ENCODE measurements around the gene SNAPC1. TPM values are rescaled to one million over a fixed set of nuclear protein-coding genes. Genes with fewer than 3 reads are reported as not detected.

The SNAPC1 gene
- total RNA-seq, 1 donor from 2014 or later, result 7.9 TPM

- H3K27ac Mint-ChIP-seq (ENCODE audit: unreplicated experiment), result peak overlapping the region; percentile 78
- peaks cover 74% of the 10 kb centered on the region for H3K36me3 Mint-ChIP-seq (ENCODE audit: low read depth)
- TF ChIP-seq CTCF (IDR thresholded peaks at IDR 0.05), result peak; percentile 81
- H3K4me3 Mint-ChIP-seq (ENCODE audit: unreplicated experiment), result no peak overlapping the region
- DNase-seq (ENCODE audit: low spot score), result no peak
- no peaks in the 10 kb centered on the region for H3K27me3 Mint-ChIP-seq (ENCODE audit: low read depth)
- no peaks in the 10 kb centered on the region for H3K9me3 Mint-ChIP-seq (ENCODE audit: low read depth)
- H3K4me1 Mint-ChIP-seq (ENCODE audit: low read depth), result peaks cover 63% of the 10 kb centered on the region
Measured at GRCh38 chr14:61730756-61731373, 31.4 kb upstream of the SNAPC1 start.

DNA sequence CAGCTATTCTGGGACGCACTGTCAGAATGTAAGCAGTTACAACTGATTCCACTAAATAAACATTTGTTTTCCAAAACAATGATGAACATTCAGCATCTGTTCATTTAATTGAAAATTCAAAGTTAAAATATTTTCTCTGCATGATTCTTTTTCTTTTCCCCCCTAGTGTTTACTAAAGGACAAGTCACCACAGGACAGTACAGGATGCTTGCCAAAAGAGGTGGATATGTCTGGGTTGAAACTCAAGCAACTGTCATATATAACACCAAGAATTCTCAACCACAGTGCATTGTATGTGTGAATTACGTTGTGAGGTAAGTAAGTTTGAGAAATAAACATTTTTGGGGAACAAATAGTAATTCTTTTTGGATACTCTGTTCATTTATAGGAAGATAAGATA is 28.2 kb upstream of the SNAPC1 start:
- H3K9me3 Mint-ChIP-seq (ENCODE audit: low read depth), result no peaks in the 10 kb centered on the region
- H3K27me3 Mint-ChIP-seq (ENCODE audit: low read depth), result no peaks in the 10 kb centered on the region
- H3K4me3 Mint-ChIP-seq (ENCODE audit: unreplicated experiment), result no peak overlapping the region
- H3K27ac Mint-ChIP-seq (ENCODE audit: unreplicated experiment), result peak overlapping the region; percentile 42
- DNase-seq (ENCODE audit: low spot score), result no peak
- peaks cover 63% of the 10 kb centered on the region for H3K36me3 Mint-ChIP-seq (ENCODE audit: low read depth)
- peaks cover 50% of the 10 kb centered on the region for H3K4me1 Mint-ChIP-seq (ENCODE audit: low read depth)
- peak; percentile 54 for TF ChIP-seq CTCF (IDR thresholded peaks at IDR 0.05)

DNA sequence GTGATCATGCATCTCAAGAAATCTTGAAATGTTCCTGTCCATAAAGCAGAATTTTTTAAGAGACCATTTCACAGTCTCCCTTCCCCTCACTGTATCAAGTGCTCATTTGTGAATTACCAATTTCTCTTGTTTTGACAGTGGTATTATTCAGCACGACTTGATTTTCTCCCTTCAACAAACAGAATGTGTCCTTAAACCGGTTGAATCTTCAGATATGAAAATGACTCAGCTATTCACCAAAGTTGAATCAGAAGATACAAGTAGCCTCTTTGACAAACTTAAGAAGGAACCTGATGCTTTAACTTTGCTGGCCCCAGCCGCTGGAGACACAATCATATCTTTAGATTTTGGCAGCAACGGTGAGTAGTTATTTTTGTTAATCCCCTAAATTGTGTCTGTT is 25.5 kb upstream of the SNAPC1 start:
- no peaks in the 10 kb centered on the region for H3K9me3 Mint-ChIP-seq (ENCODE audit: low read depth)
- no peak overlapping the region for H3K4me3 Mint-ChIP-seq (ENCODE audit: unreplicated experiment)
- no peak for TF ChIP-seq CTCF (IDR thresholded peaks at IDR 0.05)
- H3K27ac Mint-ChIP-seq (ENCODE audit: unreplicated experiment), result peak overlapping the region; percentile 67
- H3K27me3 Mint-ChIP-seq (ENCODE audit: low read depth), result no peaks in the 10 kb centered on the region
- peaks cover 30% of the 10 kb centered on the region for H3K4me1 Mint-ChIP-seq (ENCODE audit: low read depth)
- DNase-seq (ENCODE audit: low spot score), result no peak
- H3K36me3 Mint-ChIP-seq (ENCODE audit: low read depth), result peaks cover 53% of the 10 kb centered on the region

- Mint-ChIP-seq H3K9me3 (ENCODE audit: low read depth) (no peaks in the 10 kb centered on the region), H3K27ac (ENCODE audit: unreplicated experiment) (peak overlapping the region; percentile 80), H3K27me3 (ENCODE audit: low read depth) (no peaks in the 10 kb centered on the region), H3K4me3 (ENCODE audit: unreplicated experiment) (no peak overlapping the region), H3K36me3 (ENCODE audit: low read depth) (peaks cover 49% of the 10 kb centered on the region), H3K4me1 (ENCODE audit: low read depth) (peaks cover 25% of the 10 kb centered on the region)
- DNase-seq (ENCODE audit: low spot score), result no peak
- TF ChIP-seq CTCF (IDR thresholded peaks at IDR 0.05), result no peak
Measured at GRCh38 chr14:61737915-61738314, 24.3 kb upstream of the SNAPC1 start.

DNA sequence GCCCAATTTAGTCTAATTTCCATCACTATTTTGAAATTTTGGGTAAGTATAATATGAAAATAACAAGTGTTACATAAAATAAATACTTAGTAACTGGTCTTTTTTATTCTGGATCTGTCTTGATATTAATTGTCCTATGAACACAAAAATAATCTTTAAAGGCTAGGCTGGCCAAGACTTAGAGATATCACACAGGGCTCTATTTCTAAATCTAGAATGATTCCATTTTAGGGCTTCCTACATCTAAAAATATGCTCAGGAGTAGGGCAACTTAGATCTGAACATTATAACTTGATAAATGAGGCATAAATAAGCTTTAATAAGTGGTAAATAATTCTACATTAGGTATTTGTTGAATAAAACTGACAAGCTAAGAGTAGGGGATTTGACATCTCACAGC is 23.1 kb upstream of the SNAPC1 start:
- Mint-ChIP-seq H3K27ac (ENCODE audit: unreplicated experiment) (peak overlapping the region; percentile 49), H3K9me3 (ENCODE audit: low read depth) (no peaks in the 10 kb centered on the region), H3K4me3 (ENCODE audit: unreplicated experiment) (no peak overlapping the region), H3K27me3 (ENCODE audit: low read depth) (no peaks in the 10 kb centered on the region), H3K36me3 (ENCODE audit: low read depth) (peaks cover 50% of the 10 kb centered on the region), H3K4me1 (ENCODE audit: low read depth) (peaks cover 20% of the 10 kb centered on the region)
- no peak for TF ChIP-seq CTCF (IDR thresholded peaks at IDR 0.05)
- DNase-seq (ENCODE audit: low spot score), result no peak

Measured in chondrocyte (in vitro differentiated cells).